Tibial artery (tissue), 4 donors: ENCODE data around the gene NPTXR.
"Not testable (repeated sequence)": the region's sequence is repeated elsewhere in the genome, so short reads cannot be mapped to it uniquely, and the experiment has no call there.

Experiments used
- DNase-seq, 2 donors: peaks; one replicate each; pipeline ENCODE4 v3.0.0-alpha.2; 2019
- H3K27ac ChIP-seq, 2 donors: fragments of 200-600 bp; sonication (generic) in 1 of 2; 1 replicate in 1 of 2; 2 replicates in 1 of 2; pipeline ENCODE4 v1.5.1; 2018 to 2019; ENCODE audit warnings: mild to moderate bottlenecking in 1 of 2
- H3K27me3 ChIP-seq, 2 donors: fragments of 200-600 bp; sonication (generic) in 1 of 2; one replicate each; pipeline versions ENCODE4 v1.5.1 to v1.6.0; 2016 to 2019
- H3K36me3 ChIP-seq, 3 donors: fragments of 200-600 bp; sonication (generic) in 2 of 3; one replicate each; pipeline ENCODE4 v1.5.1; 2016 to 2019; ENCODE audit warnings: mild to moderate bottlenecking in 2 of 3
- H3K4me1 ChIP-seq, 4 donors: fragments of 200-600 bp; sonication (generic) in 2 of 4; 1 replicate in 3 of 4; 2 replicates in 1 of 4; pipeline ENCODE4 v1.5.1; 2016 to 2019
- H3K4me3 ChIP-seq, 2 donors: fragments of 200-600 bp; sonication (generic) in 1 of 2; 1 replicate in 1 of 2; 2 replicates in 1 of 2; pipeline ENCODE4 v1.5.1; 2018 to 2019; ENCODE audit warnings: mild to moderate bottlenecking in 2 of 2
- H3K9me3 ChIP-seq, 3 donors: fragments of 200-600 bp; sonication (generic) in 1 of 3; one replicate each; pipeline ENCODE4 v1.5.1; 2016 to 2019
- intact Hi-C: fragments of 100-400 bp; cut with DNase I; formaldehyde crosslinking; loops from one replicate; pipeline ENCODE4 v1.15.0; 2023; ENCODE audit warnings: low total_unique reads
- TF ChIP-seq, protein P1 (sequence below), 2 experiments: fragments of 200-600 bp in 1 of 2; fragments of 450-650 bp in 1 of 2; IDR thresholded peaks; one replicate each; pipeline ENCODE4 v1.5.1; 2017 to 2019; ENCODE audit warnings: antibody characterized with exemption in 2 of 2, mild to moderate bottlenecking in 1 of 2, moderate library complexity in 1 of 2

The NPTXR gene

DNA sequence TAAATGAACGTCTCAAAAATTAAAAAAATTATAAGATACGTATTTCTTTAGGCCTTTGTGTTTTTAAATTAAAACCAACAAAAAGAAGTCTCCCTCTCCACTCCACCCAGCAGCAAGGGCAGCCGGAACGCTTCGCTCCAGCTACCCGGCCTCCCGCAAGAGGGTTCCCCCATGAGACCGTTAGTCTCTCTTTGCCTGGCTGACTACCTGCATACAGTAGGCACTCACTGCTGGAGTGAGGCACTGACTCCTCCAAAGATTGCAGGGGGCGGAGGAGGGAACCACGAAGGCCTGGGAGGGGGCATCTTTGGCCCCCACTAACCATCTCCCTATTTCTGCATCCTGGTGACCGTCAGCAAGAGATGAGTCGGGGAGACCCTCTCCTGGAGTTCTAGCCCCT is 18.1 kb upstream of the NPTXR start:
- intact Hi-C loops, result loop anchor here (5.0 kb wide), 1 partner anchor 95 kb away; no protein-coding TSS in a partner anchor
- Histone ChIP-seq H3K27ac (peak overlapping the region in 1 of 2 donors; percentile 20), H3K4me3 (no peak overlapping the region), H3K9me3 (no peaks in the 10 kb centered on the region), H3K4me1 (peaks cover 0 to 60% (median 46%) of the 10 kb centered on the region in 4 donors), H3K27me3 (no peaks in the 10 kb centered on the region), H3K36me3 (peaks cover 14 to 20% (median 18%) of the 10 kb centered on the region in 3 donors)
- DNase-seq, result peak in 1 of 2 donors; percentile 50
- TF ChIP-seq, protein P1, sequence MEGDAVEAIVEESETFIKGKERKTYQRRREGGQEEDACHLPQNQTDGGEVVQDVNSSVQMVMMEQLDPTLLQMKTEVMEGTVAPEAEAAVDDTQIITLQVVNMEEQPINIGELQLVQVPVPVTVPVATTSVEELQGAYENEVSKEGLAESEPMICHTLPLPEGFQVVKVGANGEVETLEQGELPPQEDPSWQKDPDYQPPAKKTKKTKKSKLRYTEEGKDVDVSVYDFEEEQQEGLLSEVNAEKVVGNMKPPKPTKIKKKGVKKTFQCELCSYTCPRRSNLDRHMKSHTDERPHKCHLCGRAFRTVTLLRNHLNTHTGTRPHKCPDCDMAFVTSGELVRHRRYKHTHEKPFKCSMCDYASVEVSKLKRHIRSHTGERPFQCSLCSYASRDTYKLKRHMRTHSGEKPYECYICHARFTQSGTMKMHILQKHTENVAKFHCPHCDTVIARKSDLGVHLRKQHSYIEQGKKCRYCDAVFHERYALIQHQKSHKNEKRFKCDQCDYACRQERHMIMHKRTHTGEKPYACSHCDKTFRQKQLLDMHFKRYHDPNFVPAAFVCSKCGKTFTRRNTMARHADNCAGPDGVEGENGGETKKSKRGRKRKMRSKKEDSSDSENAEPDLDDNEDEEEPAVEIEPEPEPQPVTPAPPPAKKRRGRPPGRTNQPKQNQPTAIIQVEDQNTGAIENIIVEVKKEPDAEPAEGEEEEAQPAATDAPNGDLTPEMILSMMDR (IDR thresholded peaks at IDR 0.05), result no peak

DNA sequence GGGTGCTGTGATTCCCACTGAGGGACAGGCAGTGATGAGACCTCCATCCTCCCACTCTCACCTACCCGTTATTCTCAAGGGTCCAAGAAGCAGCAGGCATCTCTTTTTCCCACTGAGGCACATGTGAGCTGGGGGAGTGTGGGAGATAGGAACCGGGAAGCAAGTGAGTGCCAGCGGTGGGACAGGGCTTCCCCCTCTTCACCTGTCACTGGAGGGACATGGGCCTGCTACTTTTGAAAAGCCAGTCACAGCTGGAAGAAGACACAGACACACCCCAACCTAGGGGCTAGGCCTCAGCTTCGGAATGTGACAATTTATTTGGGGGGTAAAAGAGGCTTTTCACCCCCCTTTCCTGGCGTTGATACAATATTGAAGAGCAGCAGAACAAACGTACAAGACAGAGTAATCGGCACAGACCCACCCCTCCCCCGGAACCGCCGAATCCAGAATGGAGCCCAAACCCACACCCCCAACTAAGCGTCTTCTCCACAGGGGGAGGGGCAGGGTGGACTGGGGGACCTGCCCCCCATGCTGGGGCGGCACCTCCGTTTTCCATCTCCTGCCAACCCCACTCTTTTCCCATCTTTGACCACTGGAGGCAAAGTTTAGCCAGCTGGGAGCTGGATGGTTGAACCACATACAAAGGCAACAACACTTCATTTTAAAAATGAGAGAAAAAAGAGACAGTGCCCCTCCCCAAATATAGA is 17.5 kb upstream of the NPTXR start:
- no peak overlapping the region for H3K4me3 ChIP-seq
- peak in 1 of 2 donors; percentile 60 for DNase-seq
- H3K4me1 ChIP-seq, result peaks cover 0 to 53% (median 41%) of the 10 kb centered on the region in 4 donors
- no peaks in the 10 kb centered on the region for H3K9me3 ChIP-seq
- H3K27me3 ChIP-seq, result no peaks in the 10 kb centered on the region
- no peak overlapping the region for H3K27ac ChIP-seq
- intact Hi-C loops, result loop anchor here (5.0 kb wide), 1 partner anchor 94 kb away; no protein-coding TSS in a partner anchor
- peaks cover 8 to 14% (median 12%) of the 10 kb centered on the region in 3 donors for H3K36me3 ChIP-seq
- TF ChIP-seq, protein P1 (IDR thresholded peaks at IDR 0.05), result peak in 1 of 2 experiments; percentile 5

DNA sequence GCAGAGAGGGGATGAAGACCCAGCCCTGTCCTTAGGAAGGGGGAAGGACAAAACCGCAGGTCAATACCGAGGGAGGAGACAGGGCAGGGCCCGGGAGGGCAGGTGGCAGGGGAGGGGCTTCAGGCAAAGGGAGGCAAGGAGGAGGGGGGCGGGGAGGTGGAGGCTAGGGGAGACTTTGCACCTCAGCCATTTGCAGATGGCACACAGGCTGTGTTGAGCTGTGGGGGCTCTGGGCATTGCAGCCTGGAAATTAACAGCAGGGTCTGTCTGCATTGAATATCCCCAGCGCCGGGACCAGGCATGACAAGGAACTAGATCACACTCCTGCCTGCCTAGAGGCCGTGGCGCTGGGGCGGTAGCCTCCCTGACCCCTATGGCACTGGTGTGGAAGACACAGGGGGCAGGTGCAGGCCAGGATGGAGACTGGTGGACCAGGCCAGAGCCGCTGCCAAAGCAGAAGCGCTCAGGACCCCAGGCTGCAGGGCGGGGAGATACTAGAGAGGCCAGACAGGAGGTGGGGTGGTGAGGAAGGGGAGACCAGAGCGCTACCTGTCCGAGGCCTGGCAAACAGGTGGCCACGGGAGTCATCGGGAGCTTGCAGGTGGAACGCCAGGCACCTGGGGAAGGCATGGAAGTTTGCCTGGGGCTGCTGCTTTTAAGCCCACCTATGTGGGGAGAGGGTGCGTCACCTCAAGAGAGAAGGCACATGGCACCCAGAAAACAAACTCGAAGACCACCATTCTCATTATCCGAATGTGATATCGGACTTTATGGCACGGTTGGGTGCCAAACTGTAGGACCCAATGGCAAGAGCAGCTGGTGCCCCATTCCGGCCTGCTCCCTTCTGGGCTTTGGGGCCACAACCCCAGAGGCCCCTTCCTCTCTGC is 16.7 kb upstream of the NPTXR start:
- H3K4me1 ChIP-seq, result peaks cover 0 to 46% (median 34%) of the 10 kb centered on the region in 4 donors
- intact Hi-C loops, result loop anchor here (5.0 kb wide), 1 partner anchor 93 kb away; no protein-coding TSS in a partner anchor
- peaks cover 0 to 6% (median 4%) of the 10 kb centered on the region in 3 donors for H3K36me3 ChIP-seq
- H3K4me3 ChIP-seq, result no peak overlapping the region
- DNase-seq, result peak in 1 of 2 donors; percentile 42
- no peaks in the 10 kb centered on the region for H3K9me3 ChIP-seq
- TF ChIP-seq, protein P1 (IDR thresholded peaks at IDR 0.05), result no peak
- no peaks in the 10 kb centered on the region for H3K27me3 ChIP-seq
- H3K27ac ChIP-seq, result no peak overlapping the region

DNA sequence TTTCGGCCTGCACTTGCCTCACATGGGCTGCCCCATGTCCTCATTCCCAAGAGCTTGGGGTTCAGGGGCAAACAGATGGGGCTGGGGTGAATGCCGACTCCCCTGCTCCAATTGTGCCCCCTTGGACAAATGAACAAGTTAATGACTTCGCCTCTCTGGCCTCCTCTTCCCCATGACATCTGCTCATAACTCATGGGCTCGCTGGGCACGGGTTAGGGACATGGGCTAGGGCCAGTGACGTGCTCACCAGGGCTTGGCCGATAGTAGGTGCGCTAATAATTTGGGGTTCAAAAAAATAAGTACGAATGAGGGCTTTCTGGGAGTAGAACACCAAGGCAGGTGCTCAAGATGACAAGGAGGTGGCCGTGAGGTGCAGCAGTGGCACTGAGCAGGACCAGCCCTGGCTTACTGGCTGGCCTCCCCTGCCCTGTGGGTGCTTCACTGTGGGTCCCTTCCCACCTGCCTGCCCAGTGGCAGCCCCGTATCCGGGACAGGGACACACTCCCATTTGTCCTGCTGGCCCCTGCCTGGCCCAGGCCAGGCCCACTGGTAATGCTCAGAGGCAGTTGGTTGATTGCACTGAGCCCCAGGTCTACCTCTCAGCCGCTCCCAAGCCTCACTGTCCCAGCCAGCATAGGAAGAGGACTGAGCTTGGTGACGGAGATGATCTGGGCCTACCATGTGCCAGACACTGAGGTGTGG is 15.9 kb upstream of the NPTXR start:
- Histone ChIP-seq H3K27ac (no peak overlapping the region), H3K36me3 (no peaks in the 10 kb centered on the region), H3K27me3 (no peaks in the 10 kb centered on the region), H3K9me3 (no peaks in the 10 kb centered on the region), H3K4me3 (no peak overlapping the region), H3K4me1 (peaks cover 0 to 38% (median 26%) of the 10 kb centered on the region in 4 donors)
- TF ChIP-seq, protein P1 (IDR thresholded peaks at IDR 0.05), result no peak
- intact Hi-C loops, result loop anchor here (5.0 kb wide), 1 partner anchor 92 kb away; no protein-coding TSS in a partner anchor
- DNase-seq, result no peak

DNA sequence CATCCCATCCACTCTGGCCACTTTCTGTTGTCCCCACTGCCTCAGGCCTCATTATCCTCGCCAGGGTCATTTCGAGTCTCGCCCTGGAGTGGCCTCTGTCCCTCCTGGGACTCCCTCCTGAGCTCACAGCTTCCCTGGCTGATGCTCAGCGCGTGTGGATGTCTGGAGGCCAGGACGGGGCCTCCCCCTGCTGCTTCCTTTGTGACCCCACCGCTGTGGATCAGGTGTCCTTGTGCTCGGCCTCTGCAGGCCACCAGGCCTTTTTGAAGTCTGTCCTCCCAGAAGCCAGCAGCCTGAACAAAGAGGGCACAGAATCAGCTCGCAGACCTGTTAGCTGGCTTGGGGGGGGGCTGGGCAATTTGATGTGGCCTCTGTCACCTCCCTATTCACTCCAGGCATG is 14.7 kb upstream of the NPTXR start:
- intact Hi-C loops, result no loop called here
- H3K9me3 ChIP-seq, result no peaks in the 10 kb centered on the region
- no peak overlapping the region for H3K4me3 ChIP-seq
- H3K27ac ChIP-seq, result no peak overlapping the region
- peaks cover 0 to 25% (median 16%) of the 10 kb centered on the region in 4 donors for H3K4me1 ChIP-seq
- no peak for DNase-seq
- no peaks in the 10 kb centered on the region for H3K36me3 ChIP-seq
- TF ChIP-seq, protein P1 (IDR thresholded peaks at IDR 0.05), result no peak
- H3K27me3 ChIP-seq, result no peaks in the 10 kb centered on the region

DNA sequence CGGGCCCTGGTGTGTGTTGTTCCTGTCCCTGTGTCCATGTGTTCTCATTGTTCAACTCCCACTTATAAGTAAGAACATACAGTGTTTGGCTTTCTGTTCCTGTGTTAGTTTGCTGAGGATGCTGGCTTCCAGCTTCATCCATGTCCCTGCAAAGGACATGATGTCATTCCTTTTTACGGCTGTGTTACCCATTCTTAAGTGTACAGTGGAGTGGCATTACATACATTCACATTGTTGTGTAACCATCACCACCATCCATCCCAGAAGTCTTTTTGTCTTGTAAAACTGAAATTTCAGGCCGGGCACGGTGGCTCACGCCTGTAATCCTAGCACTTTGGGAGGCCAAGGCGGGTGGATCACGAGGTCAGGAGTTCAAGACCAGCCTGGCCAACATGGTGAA is 10.6 kb upstream of the NPTXR start:
- DNase-seq, H3K27ac ChIP-seq, H3K9me3 ChIP-seq, H3K4me1 ChIP-seq, H3K4me3 ChIP-seq, H3K27me3 ChIP-seq, intact Hi-C loops, H3K36me3 ChIP-seq: not testable (repeated sequence)

DNA sequence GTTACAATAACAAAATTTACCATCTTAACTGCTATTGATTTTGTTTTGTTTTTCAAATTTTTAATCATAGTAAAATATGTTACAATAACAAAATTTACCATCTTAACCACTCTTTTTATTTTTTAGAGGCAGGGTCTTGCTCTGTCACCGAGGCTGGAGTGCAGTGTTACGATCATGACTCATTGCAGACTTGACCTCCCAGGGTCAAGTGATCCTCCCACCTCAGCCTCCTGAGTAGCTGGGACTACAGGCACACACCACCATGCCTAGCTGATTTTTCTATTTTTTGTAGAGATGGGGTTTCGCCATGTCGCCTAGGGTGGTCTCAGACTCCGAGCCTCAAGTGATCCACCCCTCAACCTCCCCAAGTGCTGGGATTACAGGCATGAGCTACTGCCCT is 10.1 kb upstream of the NPTXR start:
- H3K4me3 ChIP-seq, H3K27ac ChIP-seq, H3K27me3 ChIP-seq, DNase-seq, intact Hi-C loops, H3K4me1 ChIP-seq, H3K36me3 ChIP-seq, H3K9me3 ChIP-seq: not testable (repeated sequence)
